HCT116 (cell line): ENCODE results near the gene PTPRA. TPM values are rescaled to one million over a fixed set of nuclear protein-coding genes. Genes with fewer than 3 reads are reported as not detected.

Experiments used
- ATAC-seq: fragments of 200-7000 bp; cut with Tn5 transposase; 2 replicates; pipeline ENCODE4 v1.9.1; 2020; ENCODE audit warnings: mild to moderate bottlenecking, moderate library complexity
- BruUV-seq: library from RNA; stranded (reverse); fragments of 400-500 nt; replicated peaks from 2 replicates; lab custom pipeline; 2021; lab: Mats Ljungman, UMichigan
- CTCF ChIA-PET: fragments of 300-600 bp; sonication (Branson Sonifier 250); formaldehyde crosslinking; loops from one replicate; lab custom pipeline; 2021; ENCODE audit warnings: antibody characterized with exemption; lab: Charles Lee
- POLR2A ChIA-PET: fragments of 300-600, 350-600 bp; sonication (Branson Sonifier 250); formaldehyde crosslinking; loops from one replicate; lab custom pipeline; 2021; ENCODE audit warnings: antibody characterized with exemption; lab: Charles Lee
- RAD21 ChIA-PET, 2 experiments: fragments of 300-600 bp; sonication (Branson Sonifier 250); formaldehyde crosslinking; loops; one replicate each; lab custom pipeline; 2023; ENCODE audit warnings: low total read pairs in 2 of 2; ENCODE audit not compliant: uncharacterized antibody in 2 of 2, unreplicated experiment in 2 of 2, low non-redundant PET in 1 of 2; lab: Charles Lee
- DNase-seq: peaks from one replicate; pipeline ENCODE4 v3.0.0-alpha.2; 2010; ENCODE audit warnings: low read depth, low spot score
- H2AFZ ChIP-seq: fragments of 200-600 bp; shearing (Covaris generic), sonication (generic); 2 replicates; pipeline ENCODE4 v1.6.1; 2017; ENCODE audit warnings: low read depth, mixed run types, mixed read lengths, antibody characterized with exemption, low read length; ENCODE audit not compliant: poor library complexity, severe bottlenecking
- H3K27ac ChIP-seq: 2 replicates; pipeline ENCODE4 v1.5.1; 2012; ENCODE audit warnings: low read depth, low read length
- H3K27me3 ChIP-seq: fragments of 200-600 bp; sonication (generic); 2 replicates; pipeline ENCODE4 v1.6.1; 2016; ENCODE audit warnings: mixed run types, low read length, mixed read lengths; ENCODE audit not compliant: insufficient read depth
- H3K36me3 ChIP-seq, 2 experiments: fragments of 200-500 bp in 1 of 2; fragments of 200-600 bp in 1 of 2; sonication (Bioruptor generic) in 1 of 2; sonication (generic) in 1 of 2; 2 replicates each; pipeline versions ENCODE4 v1.5.1 to v1.6.1; 2014 to 2016; ENCODE audit warnings: low read length in 2 of 2, inconsistent platforms in 1 of 2, mixed read lengths in 1 of 2, mixed run types in 1 of 2; ENCODE audit not compliant: insufficient read depth in 2 of 2, control insufficient read depth in 1 of 2
- H3K4me1 ChIP-seq, 2 experiments: fragments of 200-600 bp in 1 of 2; sonication (generic) in 1 of 2; 2 replicates each; pipeline versions ENCODE4 v1.5.1 to v1.6.1; 2012 to 2017; ENCODE audit warnings: low read length in 2 of 2, inconsistent platforms in 1 of 2, mild to moderate bottlenecking in 1 of 2, mixed read lengths in 1 of 2, mixed run types in 1 of 2, moderate library complexity in 1 of 2; ENCODE audit not compliant: insufficient read depth in 2 of 2, control insufficient read depth in 1 of 2
- H3K4me2 ChIP-seq: fragments of 200-600 bp; sonication (generic); 2 replicates; pipeline ENCODE4 v1.6.1; 2017; ENCODE audit warnings: mixed run types, low read length, mixed read lengths
- H3K4me3 ChIP-seq, 2 experiments: fragments of 200-600 bp in 1 of 2; sonication (generic) in 1 of 2; replicated peaks in 1 of 2; 2 replicates each; pipeline ENCODE4 v1.5.1; 2011 to 2016; ENCODE audit warnings: low read length in 2 of 2, control low read depth in 1 of 2, low read depth in 1 of 2, mild to moderate bottlenecking in 1 of 2, mixed read lengths in 1 of 2, mixed run types in 1 of 2
- H3K79me2 ChIP-seq: fragments of 200-600 bp; sonication (generic); 2 replicates; pipeline ENCODE4 v1.6.1; 2017; ENCODE audit warnings: mild to moderate bottlenecking, mixed run types, low read length, moderate library complexity, mixed read lengths; ENCODE audit not compliant: insufficient read depth
- H3K9ac ChIP-seq: fragments of 200-600 bp; sonication (generic); 2 replicates; pipeline ENCODE4 v1.6.1; 2016; ENCODE audit warnings: low read length, mixed read lengths
- H3K9me2 ChIP-seq: fragments of 200-600 bp; sonication (generic), shearing (Covaris generic); 2 replicates; pipeline ENCODE4 v1.6.1; 2017; ENCODE audit warnings: mixed run types, mild to moderate bottlenecking, moderate library complexity; ENCODE audit not compliant: insufficient read depth
- H3K9me3 ChIP-seq, 2 experiments: fragments of 200-500 bp in 1 of 2; fragments of 200-600 bp in 1 of 2; sonication (Bioruptor generic) in 1 of 2; sonication (generic) in 1 of 2; 2 replicates each; pipeline ENCODE4 v1.6.1; 2014 to 2017; ENCODE audit warnings: low read length in 2 of 2, mixed read lengths in 2 of 2, inconsistent platforms in 1 of 2, low read depth in 1 of 2, mild to moderate bottlenecking in 1 of 2, mixed run types in 1 of 2, moderate library complexity in 1 of 2; ENCODE audit not compliant: control insufficient read depth in 1 of 2, insufficient read depth in 1 of 2
- H4K20me1 ChIP-seq: fragments of 200-600 bp; sonication (generic), shearing (Covaris generic); 2 replicates; pipeline ENCODE4 v1.6.1; 2017; ENCODE audit warnings: mixed run types, mild to moderate bottlenecking, moderate library complexity; ENCODE audit not compliant: insufficient read depth
- CBX3 ChIP-seq: IDR thresholded peaks from 2 replicates; pipeline ENCODE4 v1.6.1; 2012; ENCODE audit warnings: low read depth
- EGR1 ChIP-seq: IDR thresholded peaks from 2 replicates; pipeline ENCODE4 v1.6.1; 2012; ENCODE audit warnings: low read depth
- ELF1 ChIP-seq: IDR thresholded peaks from 2 replicates; pipeline ENCODE4 v1.6.1; 2012; ENCODE audit warnings: low read depth, borderline replicate concordance
- EZH2 ChIP-seq: fragments of 200-600 bp; sonication (generic); IDR thresholded peaks from 2 replicates; pipeline ENCODE4 v1.6.1; 2017; ENCODE audit warnings: antibody characterized with exemption, mixed run types
- EZH2phosphoT487 ChIP-seq: fragments of 200-600 bp; IDR thresholded peaks from 2 replicates; pipeline ENCODE4 v1.6.1; 2018; ENCODE audit warnings: antibody characterized with exemption, borderline replicate concordance
- JUND ChIP-seq: IDR thresholded peaks from 2 replicates; pipeline ENCODE4 v1.6.1; 2012
- POLR2A ChIP-seq: IDR thresholded peaks from 2 replicates; pipeline ENCODE4 v1.7.0; 2011; ENCODE audit warnings: borderline replicate concordance; ENCODE audit not compliant: insufficient read depth, insufficient read length; ENCODE audit errors: extremely low read depth
- RAD21 ChIP-seq: IDR thresholded peaks from 2 replicates; pipeline ENCODE4 v1.6.1; 2012; ENCODE audit warnings: low read depth, mild to moderate bottlenecking
- SIN3A ChIP-seq: IDR thresholded peaks from 2 replicates; pipeline ENCODE4 v1.6.1; 2012; ENCODE audit warnings: low read depth
- SP1 ChIP-seq: IDR thresholded peaks from 2 replicates; pipeline ENCODE4 v1.6.1; 2012; ENCODE audit warnings: low read depth
- ZNF274 ChIP-seq: fragments of 200-500 bp; sonication (Bioruptor generic); IDR thresholded peaks from 2 replicates; pipeline ENCODE4 v1.6.1; 2014; ENCODE audit warnings: mild to moderate bottlenecking, low read depth, low read length, inconsistent platforms
- intact Hi-C: fragments of 100-400 bp; cut with micrococcal nuclease; formaldehyde crosslinking; loops from 2 replicates; pipeline ENCODE4 v1.10.0; 2022
- total RNA-seq: library from RNA; stranded (reverse); gene quantifications from one replicate; pipeline ENCODE4 v1.2.1, GENCODE V29; 2021; ENCODE audit not compliant: unreplicated experiment
- TF ChIP-seq, protein P1 (sequence below): IDR thresholded peaks from 2 replicates; pipeline ENCODE4 v1.6.1; 2012
- TF ChIP-seq, protein P2 (sequence below), 3 experiments: fragments of 200-600 bp in 1 of 3; sonication (generic) in 1 of 3; IDR thresholded peaks in 2 of 3; conservative IDR thresholded peaks in 1 of 3; 2 replicates each; pipeline ENCODE4 v1.5.1; 2012 to 2017; ENCODE audit warnings: low read depth in 2 of 3, low read length in 2 of 3, antibody characterized with exemption in 1 of 3, borderline replicate concordance in 1 of 3, control low read depth in 1 of 3, mild to moderate bottlenecking in 1 of 3, mixed read lengths in 1 of 3, mixed run types in 1 of 3, moderate library complexity in 1 of 3; ENCODE audit not compliant: insufficient read depth in 1 of 3

Gene PTPRA
- total RNA-seq, 1 experiment from 2014 or later = 44.6 TPM

DNA sequence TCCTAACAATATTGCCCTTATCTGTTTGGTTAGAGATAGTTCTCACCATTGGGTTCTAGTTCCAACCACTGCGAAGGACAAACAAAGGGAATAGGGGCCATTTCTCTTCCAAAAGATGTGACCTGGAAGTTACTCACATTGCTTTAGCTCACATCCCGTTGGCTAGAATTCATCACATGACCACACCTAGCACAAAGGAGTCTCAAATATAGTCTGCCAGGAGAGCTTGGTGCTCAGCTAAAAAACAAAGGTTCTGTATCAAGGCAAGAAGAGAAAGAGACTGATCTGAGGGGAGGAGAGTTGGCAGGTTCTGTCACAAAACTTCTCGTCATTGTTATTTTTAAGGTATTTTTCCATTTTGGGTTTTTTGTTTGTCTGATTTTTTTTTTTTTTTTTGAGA is 100.3 kb downstream of the PTPRA start:
- ChIA-PET POLR2A (no interaction called here), RAD21 (no interaction called here)
- Histone ChIP-seq H3K36me3 (no peaks in the 10 kb centered on the region), H3K4me1 (no peaks in the 10 kb centered on the region), H3K27ac (no peak overlapping the region), H3K9me2 (no peaks in the 10 kb centered on the region), H2AFZ (no peak overlapping the region), H3K79me2 (peaks cover 4% of the 10 kb centered on the region), H3K9me3 (no peaks in the 10 kb centered on the region), H3K9ac (no peak overlapping the region)
- intact Hi-C loops = no loop called here
- BruUV-seq = no TSS peak
- TF ChIP-seq EZH2phosphoT487 = no peak
- TF ChIP-seq, protein P1, sequence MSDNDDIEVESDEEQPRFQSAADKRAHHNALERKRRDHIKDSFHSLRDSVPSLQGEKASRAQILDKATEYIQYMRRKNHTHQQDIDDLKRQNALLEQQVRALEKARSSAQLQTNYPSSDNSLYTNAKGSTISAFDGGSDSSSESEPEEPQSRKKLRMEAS = no peak
- TF ChIP-seq, protein P2, sequence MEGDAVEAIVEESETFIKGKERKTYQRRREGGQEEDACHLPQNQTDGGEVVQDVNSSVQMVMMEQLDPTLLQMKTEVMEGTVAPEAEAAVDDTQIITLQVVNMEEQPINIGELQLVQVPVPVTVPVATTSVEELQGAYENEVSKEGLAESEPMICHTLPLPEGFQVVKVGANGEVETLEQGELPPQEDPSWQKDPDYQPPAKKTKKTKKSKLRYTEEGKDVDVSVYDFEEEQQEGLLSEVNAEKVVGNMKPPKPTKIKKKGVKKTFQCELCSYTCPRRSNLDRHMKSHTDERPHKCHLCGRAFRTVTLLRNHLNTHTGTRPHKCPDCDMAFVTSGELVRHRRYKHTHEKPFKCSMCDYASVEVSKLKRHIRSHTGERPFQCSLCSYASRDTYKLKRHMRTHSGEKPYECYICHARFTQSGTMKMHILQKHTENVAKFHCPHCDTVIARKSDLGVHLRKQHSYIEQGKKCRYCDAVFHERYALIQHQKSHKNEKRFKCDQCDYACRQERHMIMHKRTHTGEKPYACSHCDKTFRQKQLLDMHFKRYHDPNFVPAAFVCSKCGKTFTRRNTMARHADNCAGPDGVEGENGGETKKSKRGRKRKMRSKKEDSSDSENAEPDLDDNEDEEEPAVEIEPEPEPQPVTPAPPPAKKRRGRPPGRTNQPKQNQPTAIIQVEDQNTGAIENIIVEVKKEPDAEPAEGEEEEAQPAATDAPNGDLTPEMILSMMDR (IDR thresholded peaks at IDR 0.05 in 2 of 3, conservative IDR thresholded peaks at IDR 0.05 in 1 of 3; ENCODE audit: borderline replicate concordance in 1 of 3, insufficient read depth in 1 of 3, low read depth in 2 of 3, low read length in 2 of 3) = no peak
- no peak for TF ChIP-seq EGR1
- TF ChIP-seq, all 23 proteins: peak for 0
- no peak overlapping the region for H3K4me2 ChIP-seq
- no peaks in the 10 kb centered on the region for H4K20me1 ChIP-seq
- DNase-seq = no peak
- CTCF ChIA-PET = no interaction called here
- no peak overlapping the region for H3K4me3 ChIP-seq
- no peak for ATAC-seq
- H3K27me3 ChIP-seq = no peaks in the 10 kb centered on the region

DNA sequence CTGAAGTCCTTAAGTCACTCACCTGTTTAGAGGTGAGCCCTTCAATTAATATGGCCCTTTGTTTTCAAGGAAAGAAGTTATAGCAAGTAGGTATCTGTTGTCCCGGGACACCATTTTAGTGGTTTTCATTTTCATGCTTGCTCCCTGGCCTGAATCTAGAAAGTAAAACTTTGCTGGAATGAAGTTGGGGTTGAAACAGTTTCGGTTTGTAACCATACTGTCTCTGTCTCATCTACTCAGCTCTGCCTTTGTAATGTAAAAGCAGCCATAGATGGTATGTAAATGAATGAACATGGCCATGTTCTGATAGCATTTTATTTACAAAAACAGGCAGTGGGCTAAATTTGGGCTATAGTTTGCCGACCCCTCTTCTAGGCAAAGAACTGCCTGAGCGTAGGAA is 105.2 kb downstream of the PTPRA start:
- RAD21 ChIA-PET = no interaction called here
- Histone ChIP-seq H2AFZ (no peak overlapping the region), H3K27ac (no peak overlapping the region), H3K4me2 (no peak overlapping the region), H3K4me3 (no peak overlapping the region), H3K4me1 (no peaks in the 10 kb centered on the region), H3K27me3 (no peaks in the 10 kb centered on the region), H3K9me3 (no peaks in the 10 kb centered on the region), H3K9ac (no peak overlapping the region), H3K36me3 (no peaks in the 10 kb centered on the region), H4K20me1 (no peaks in the 10 kb centered on the region), H3K9me2 (no peaks in the 10 kb centered on the region), H3K79me2 (peaks cover 3% of the 10 kb centered on the region; the same call in 1 of the 2 replicates)
- BruUV-seq = no TSS peak
- POLR2A ChIA-PET = no interaction called here
- TF ChIP-seq, protein P2 (IDR thresholded peaks at IDR 0.05 in 2 of 3, conservative IDR thresholded peaks at IDR 0.05 in 1 of 3; ENCODE audit: borderline replicate concordance in 1 of 3, insufficient read depth in 1 of 3, low read depth in 2 of 3, low read length in 2 of 3) = no peak
- TF ChIP-seq EZH2phosphoT487 (no peak), ZNF274 (no peak), ELF1 (no peak), SIN3A (no peak), RAD21 (no peak), POLR2A (no peak), JUND (no peak), EZH2 (no peak), EGR1 (no peak), CBX3 (no peak), SP1 (no peak)
- TF ChIP-seq, protein P1 = no peak
- intact Hi-C loops = no loop called here
- no peak for DNase-seq
- no peak for ATAC-seq
- CTCF ChIA-PET = no interaction called here
